ENCODE measurements around the gene MAST3.

MAST3 gene

GRCh38 chr19:18055967-18056366, 41.6 kb upstream of the MAST3 start:
- no peak overlapping the region for H3K9ac ChIP-seq (ENCODE audit: low read length)
- H3K4me1 ChIP-seq (ENCODE audit: low read length): peaks cover 10% of the 10 kb centered on the region
- H3K36me3 ChIP-seq (replicated peaks; ENCODE audit: low read depth, low read length): no peaks in the 10 kb centered on the region
- no peak overlapping the region for H2AFZ ChIP-seq (ENCODE audit: low read depth, low read length)
- no peak overlapping the region for H3K27ac ChIP-seq (ENCODE audit: low read length)
- H4K20me1 ChIP-seq (ENCODE audit: insufficient read depth, low read length): no peaks in the 10 kb centered on the region
- H3K79me2 ChIP-seq (ENCODE audit: low read length): no peaks in the 10 kb centered on the region
- no peaks in the 10 kb centered on the region for H3K27me3 ChIP-seq (ENCODE audit: low read depth, low read length)
- no peak overlapping the region for H3K4me3 ChIP-seq (ENCODE audit: low read length)
- no peaks in the 10 kb centered on the region for H3K9me3 ChIP-seq (ENCODE audit: insufficient read depth, low read length)
- no peak overlapping the region for H3K4me2 ChIP-seq (ENCODE audit: low read length)
- no peak for TF ChIP-seq CTCF (IDR thresholded peaks at IDR 0.05; ENCODE audit: low read depth, low read length)
- TF ChIP-seq EZH2phosphoT487 (IDR thresholded peaks at IDR 0.05; ENCODE audit: low read depth): no peak

- no peak overlapping the region for H3K9ac ChIP-seq (ENCODE audit: low read length)
- TF ChIP-seq EZH2phosphoT487 (IDR thresholded peaks at IDR 0.05; ENCODE audit: low read depth) (no peak), CTCF (IDR thresholded peaks at IDR 0.05; ENCODE audit: low read depth, low read length) (no peak)
- H3K4me2 ChIP-seq (ENCODE audit: low read length): 0 out of 2 replicates have a peak overlapping the region, but pooled peaks have one; percentile 77
- no peaks in the 10 kb centered on the region for H3K36me3 ChIP-seq (replicated peaks; ENCODE audit: low read depth, low read length)
- H4K20me1 ChIP-seq (ENCODE audit: insufficient read depth, low read length): no peaks in the 10 kb centered on the region
- H3K79me2 ChIP-seq (ENCODE audit: low read length): no peaks in the 10 kb centered on the region
- H3K27ac ChIP-seq (ENCODE audit: low read length): no peak overlapping the region
- H3K4me1 ChIP-seq (ENCODE audit: low read length): peaks cover 10% of the 10 kb centered on the region
- H3K9me3 ChIP-seq (ENCODE audit: insufficient read depth, low read length): no peaks in the 10 kb centered on the region
- no peak overlapping the region for H2AFZ ChIP-seq (ENCODE audit: low read depth, low read length)
- H3K27me3 ChIP-seq (ENCODE audit: low read depth, low read length): no peaks in the 10 kb centered on the region
- H3K4me3 ChIP-seq (ENCODE audit: low read length): no peak overlapping the region
Measured at GRCh38 chr19:18057557-18057956, 40.0 kb upstream of the MAST3 start.

- Histone ChIP-seq H3K9me3 (ENCODE audit: insufficient read depth, low read length) (no peaks in the 10 kb centered on the region), H3K4me3 (ENCODE audit: low read length) (peak overlapping the region; percentile 62), H3K27ac (ENCODE audit: low read length) (peak overlapping the region; percentile 36; the same call in 1 of the 2 replicates), H4K20me1 (ENCODE audit: insufficient read depth, low read length) (no peaks in the 10 kb centered on the region), H3K36me3 (replicated peaks; ENCODE audit: low read depth, low read length) (no peaks in the 10 kb centered on the region), H2AFZ (ENCODE audit: low read depth, low read length) (peak overlapping the region; percentile 78; the same call in 1 of the 2 replicates), H3K27me3 (ENCODE audit: low read depth, low read length) (no peaks in the 10 kb centered on the region), H3K4me1 (ENCODE audit: low read length) (peaks cover 10% of the 10 kb centered on the region), H3K4me2 (ENCODE audit: low read length) (peak overlapping the region; percentile 77), H3K9ac (ENCODE audit: low read length) (peak overlapping the region; percentile 54), H3K79me2 (ENCODE audit: low read length) (no peaks in the 10 kb centered on the region)
- peak; percentile 98 for TF ChIP-seq CTCF (IDR thresholded peaks at IDR 0.05; ENCODE audit: low read depth, low read length)
- no peak for TF ChIP-seq EZH2phosphoT487 (IDR thresholded peaks at IDR 0.05; ENCODE audit: low read depth)
Measured at GRCh38 chr19:18058208-18059009, 39.2 kb upstream of the MAST3 start.

- H3K27me3 ChIP-seq (ENCODE audit: low read depth, low read length): no peaks in the 10 kb centered on the region
- no peaks in the 10 kb centered on the region for H3K9me3 ChIP-seq (ENCODE audit: insufficient read depth, low read length)
- no peak overlapping the region for H3K4me3 ChIP-seq (ENCODE audit: low read length)
- no peak overlapping the region for H3K9ac ChIP-seq (ENCODE audit: low read length)
- H2AFZ ChIP-seq (ENCODE audit: low read depth, low read length): no peak overlapping the region
- H3K27ac ChIP-seq (ENCODE audit: low read length): no peak overlapping the region
- no peak overlapping the region for H3K4me2 ChIP-seq (ENCODE audit: low read length)
- H3K4me1 ChIP-seq (ENCODE audit: low read length): peaks cover 10% of the 10 kb centered on the region
- peak; percentile 8; the same call in 1 of the 2 replicates for TF ChIP-seq CTCF (IDR thresholded peaks at IDR 0.05; ENCODE audit: low read depth, low read length)
- no peak for TF ChIP-seq EZH2phosphoT487 (IDR thresholded peaks at IDR 0.05; ENCODE audit: low read depth)
- no peaks in the 10 kb centered on the region for H3K36me3 ChIP-seq (replicated peaks; ENCODE audit: low read depth, low read length)
- no peaks in the 10 kb centered on the region for H4K20me1 ChIP-seq (ENCODE audit: insufficient read depth, low read length)
- H3K79me2 ChIP-seq (ENCODE audit: low read length): no peaks in the 10 kb centered on the region
Measured at GRCh38 chr19:18059297-18059696, 38.3 kb upstream of the MAST3 start.
